A549 (cell line): ENCODE measurements around the gene CHST11. TPM values are rescaled to one million over a fixed set of nuclear protein-coding genes. Genes with fewer than 3 reads are reported as not detected.

Experiments used
- ATAC-seq, 2 experiments: fragments of 200-7000 bp in 1 of 2; fragments of >200 bp in 1 of 2; cut with Nextera tagmentation in 1 of 2; cut with Tn5 transposase in 1 of 2; 3 replicates each; pipeline versions ENCODE4 v1.8.0 to v1.9.1; 2018 to 2020; ENCODE audit warnings: mild to moderate bottlenecking in 1 of 2, moderate library complexity in 1 of 2
- CTCF ChIA-PET: fragments of 300-600 bp; sonication (Branson Sonifier 250); formaldehyde crosslinking; extraction: SDS; loops from one replicate; lab custom pipeline; 2021; ENCODE audit warnings: antibody characterized with exemption, inconsistent platforms; lab: Yijun Ruan, JAX
- POLR2A ChIA-PET: fragments of 350-600 bp; formaldehyde crosslinking; extraction: SDS; loops from one replicate; lab custom pipeline; 2021; ENCODE audit warnings: antibody characterized with exemption, inconsistent platforms; lab: Yijun Ruan, JAX
- DNase-seq, 2 experiments: peaks; one replicate each; pipeline versions ENCODE4 v3.0.0 to v3.0.0-alpha.2; 2011 to 2016; ENCODE audit warnings: low read depth in 1 of 2, low spot score in 1 of 2
- FAIRE-seq: peaks from 2 replicates; lab custom pipeline; 2011; peaks lifted over from hg19 to GRCh38; lab: Jason Lieb, UNC
- H3K27ac ChIP-seq, 2 experiments: fragments of >200 bp; sonication (Bioruptor Twin); formaldehyde crosslinking; 3 replicates each; pipeline ENCODE4 v1.5.1; 2016 to 2017
- H3K4me1 ChIP-seq: fragments of >200 bp; sonication (Bioruptor Twin); formaldehyde crosslinking; 3 replicates; pipeline ENCODE4 v1.6.1; 2016
- H3K4me2 ChIP-seq: fragments of >200 bp; sonication (Bioruptor Twin); formaldehyde crosslinking; 3 replicates; pipeline ENCODE4 v1.6.1; 2016
- H3K4me3 ChIP-seq: fragments of >200 bp; sonication (Bioruptor Twin); formaldehyde crosslinking; 3 replicates; pipeline ENCODE4 v1.5.1; 2016
- H3K9me3 ChIP-seq: fragments of >200 bp; sonication (Bioruptor Twin); formaldehyde crosslinking; 3 replicates; pipeline ENCODE4 v1.6.1; 2016
- BCL3 ChIP-seq: fragments of >200 bp; sonication (Bioruptor Twin); formaldehyde crosslinking; IDR thresholded peaks from 3 replicates; pipeline ENCODE4 v1.6.1; 2016
- CBX2 ChIP-seq: fragments of 200-600 bp; sonication (generic); IDR thresholded peaks from 2 replicates; pipeline ENCODE4 v1.6.1; 2016; ENCODE audit warnings: low read depth, mild to moderate bottlenecking, borderline replicate concordance
- CHD2 ChIP-seq: fragments of 150-350 bp; IDR thresholded peaks from 2 replicates; pipeline ENCODE4 v1.6.1; 2014; ENCODE audit warnings: low read length; ENCODE audit not compliant: partially characterized antibody
- CTCF ChIP-seq: fragments of >200 bp; sonication (Bioruptor Twin); formaldehyde crosslinking; IDR thresholded peaks from 3 replicates; pipeline ENCODE4 v1.5.1; 2016
- EHF ChIP-seq: fragments of 250-450 bp; sonication (Bioruptor Pico); IDR thresholded peaks from 2 replicates; pipeline ENCODE4 v1.5.0; 2020; ENCODE audit warnings: mild to moderate bottlenecking
- FOSB ChIP-seq: fragments of 250-450 bp; sonication (Bioruptor Pico); IDR thresholded peaks from 2 replicates; pipeline ENCODE4 v1.5.0; 2020; ENCODE audit warnings: mild to moderate bottlenecking, moderate library complexity
- FOSL2 ChIP-seq, 2 experiments: fragments of 450-650 bp in 1 of 2; fragments of >200 bp in 1 of 2; sonication (Bioruptor Twin) in 1 of 2; formaldehyde crosslinking; IDR thresholded peaks; 2 replicates each; pipeline versions ENCODE4 v1.5.0 to v1.6.1; 2016 to 2020; ENCODE audit warnings: mild to moderate bottlenecking in 1 of 2, moderate library complexity in 1 of 2
- FOXS1 ChIP-seq: fragments of 250-450 bp; sonication (Bioruptor Pico); IDR thresholded peaks from 2 replicates; pipeline ENCODE4 v1.5.0; 2020; ENCODE audit warnings: mild to moderate bottlenecking, moderate library complexity
- GATA3 ChIP-seq: IDR thresholded peaks from 2 replicates; pipeline ENCODE4 v1.6.1; 2012; ENCODE audit warnings: borderline replicate concordance
- HDAC2 ChIP-seq: fragments of 200-600 bp; sonication (generic); IDR thresholded peaks from 2 replicates; pipeline ENCODE4 v1.6.1; 2016
- HMGXB4 ChIP-seq: fragments of 250-450 bp; sonication (Bioruptor Pico); IDR thresholded peaks from 2 replicates; pipeline ENCODE4 v1.5.0; 2021; ENCODE audit warnings: mild to moderate bottlenecking, moderate library complexity, borderline replicate concordance
- HOXB13 ChIP-seq: fragments of 250-450 bp; sonication (Bioruptor Pico); IDR thresholded peaks from 2 replicates; pipeline ENCODE4 v1.5.0; 2020; ENCODE audit warnings: low read depth, mild to moderate bottlenecking, moderate library complexity
- JUN ChIP-seq, 2 experiments: fragments of >200 bp; sonication (Bioruptor Twin); formaldehyde crosslinking; IDR thresholded peaks; 2 replicates in 1 of 2; 3 replicates in 1 of 2; pipeline ENCODE4 v1.6.1; 2016 to 2017
- KDM1A ChIP-seq: fragments of 200-600 bp; sonication (generic); IDR thresholded peaks from 2 replicates; pipeline ENCODE4 v1.6.1; 2016; ENCODE audit warnings: low read depth, mild to moderate bottlenecking
- MAFK ChIP-seq: fragments of 450-650 bp; IDR thresholded peaks from 2 replicates; pipeline ENCODE4 v1.6.1; 2014; ENCODE audit not compliant: partially characterized antibody
- MAZ ChIP-seq: fragments of 150-350 bp; IDR thresholded peaks from 2 replicates; pipeline ENCODE4 v1.6.1; 2014; ENCODE audit warnings: antibody characterized with exemption, low read depth, low read length, borderline replicate concordance
- MYC ChIP-seq: IDR thresholded peaks from 2 replicates; pipeline ENCODE4 v1.6.1; 2012; ENCODE audit warnings: mild to moderate bottlenecking, inconsistent platforms, low read length, improper control_type of control experiment, borderline replicate concordance
- NR3C1 ChIP-seq: fragments of >200 bp; sonication (Bioruptor Twin); formaldehyde crosslinking; IDR thresholded peaks from 3 replicates; pipeline ENCODE4 v1.6.1; 2017
- PBX3 ChIP-seq: IDR thresholded peaks from 2 replicates; pipeline ENCODE4 v1.6.1; 2012
- POLR2A ChIP-seq: IDR thresholded peaks from 2 replicates; pipeline ENCODE4 v1.6.1; 2012; ENCODE audit warnings: mild to moderate bottlenecking, low read length
- RAD21 ChIP-seq, 2 experiments: fragments of >200 bp in 1 of 2; sonication (Bioruptor Twin) in 1 of 2; formaldehyde crosslinking in 1 of 2; IDR thresholded peaks in 1 of 2; conservative IDR thresholded peaks in 1 of 2; 2 replicates in 1 of 2; 3 replicates in 1 of 2; pipeline ENCODE4 v1.6.1; 2012 to 2018; ENCODE audit warnings: inconsistent platforms in 1 of 2
- RCOR1 ChIP-seq: fragments of 150-350 bp; IDR thresholded peaks from 2 replicates; pipeline ENCODE4 v1.6.1; 2014; ENCODE audit warnings: antibody characterized with exemption, low read length, low read depth
- REST ChIP-seq: fragments of 200-600 bp; sonication (generic); IDR thresholded peaks from 2 replicates; pipeline ENCODE4 v1.6.1; 2016; ENCODE audit warnings: antibody characterized with exemption, mild to moderate bottlenecking, moderate library complexity
- RNF2 ChIP-seq: fragments of 200-600 bp; sonication (generic); IDR thresholded peaks from 2 replicates; pipeline ENCODE4 v1.6.1; 2016; ENCODE audit warnings: low read depth, mild to moderate bottlenecking, antibody characterized with exemption, moderate library complexity, borderline replicate concordance
- SMC3 ChIP-seq: fragments of >200 bp; sonication (Bioruptor Twin); formaldehyde crosslinking; IDR thresholded peaks from 3 replicates; pipeline ENCODE4 v1.6.1; 2018; ENCODE audit warnings: inconsistent platforms
- SREBF2 ChIP-seq: fragments of 450-650 bp; IDR thresholded peaks from 2 replicates; pipeline ENCODE4 v1.6.1; 2014; ENCODE audit warnings: mild to moderate bottlenecking, moderate library complexity
- TFCP2L1 ChIP-seq: fragments of 250-450 bp; sonication (Bioruptor Pico); IDR thresholded peaks from 2 replicates; pipeline ENCODE4 v1.5.0; 2021; ENCODE audit warnings: mild to moderate bottlenecking
- TP53 ChIP-seq: fragments of 250-450 bp; sonication (Bioruptor Pico); IDR thresholded peaks from 2 replicates; pipeline ENCODE4 v1.5.0; 2021; ENCODE audit warnings: mild to moderate bottlenecking, moderate library complexity
- ZC3H11A ChIP-seq: fragments of 450-650 bp; IDR thresholded peaks from 2 replicates; pipeline ENCODE4 v1.6.1; 2014; ENCODE audit warnings: antibody characterized with exemption, mild to moderate bottlenecking
- ZSCAN20 ChIP-seq: fragments of 250-450 bp; sonication (Bioruptor Pico); IDR thresholded peaks from 2 replicates; pipeline ENCODE4 v1.8.0; 2022; ENCODE audit warnings: mild to moderate bottlenecking, moderate library complexity
- WGBS: methylation state at CpG from one replicate; pipeline ENCODE4 v1.1.6; 2017; ENCODE audit errors: missing lambda C conversion rate; 5-methylcytosine and 5-hydroxymethylcytosine counted together
- polyA plus RNA-seq, 4 experiments: library from polyadenylated mRNA; depleted of rRNA in 3 of 4; stranded (reverse); fragments of >200 nt; fragmentation: RNase III in 1 of 4; extraction: RNeasy Plus Mini Kit Qiagen cat#74134 plus additional on column Dnase treatment in 1 of 4; gene quantifications; 2 replicates in 3 of 4; 3 replicates in 1 of 4; pipeline ENCODE4 v1.2.3, GENCODE V29; 2011 to 2017

CHST11 gene
- polyA plus RNA-seq, 2 of the 4 experiments (the other 2 are of a cell fraction), result 19.2 to 21.8 TPM

GRCh38 chr12:104456950-104457745 lies 400 bp downstream of the CHST11 start:
- H3K4me1 ChIP-seq, result peaks cover 33% of the 10 kb centered on the region
- ATAC-seq, result peak; percentile 69 to 78
- DNase-seq, result peak; percentile 88 to 89
- CTCF ChIA-PET, result interaction anchor here (0.6 to 5.9 kb wide), 35 partner anchors 9 to 824 kb away, joined by 3 to 34 read pairs (median 4); no protein-coding TSS in a partner anchor
- peak overlapping the region; percentile 85 for H3K4me2 ChIP-seq
- POLR2A ChIA-PET, result interaction anchor here (0.6 to 1.5 kb wide), 8 partner anchors 11 to 283 kb away, joined by 3 to 8 read pairs (median 4); no protein-coding TSS in a partner anchor
- FAIRE-seq, result no peak
- peak overlapping the region; percentile 87 for H3K4me3 ChIP-seq
- peak overlapping the region; percentile 91 to 96 for H3K27ac ChIP-seq
- under 1% methylated on average over 26 of the region's 71 CpGs for WGBS
- no peaks in the 10 kb centered on the region for H3K9me3 ChIP-seq
- TF ChIP-seq CHD2 (no peak), CTCF (peak; percentile 72), NR3C1 (no peak), TP53 (CRISPR knock-in tag) (no peak), BCL3 (peak; percentile 48; the same call in 1 of the 3 replicates), EHF (CRISPR knock-in tag) (no peak), JUN (IDR thresholded peaks at IDR 0.05) (peak in 1 of 2 experiments; percentile 59; a peak in 1 of 5 replicates), SMC3 (peak; percentile 64), RNF2 (peak; percentile 73; the same call in 1 of the 2 replicates), PBX3 (no peak), MAZ (0 out of 2 replicates have a peak, but pooled peaks have one; percentile 8), FOXS1 (CRISPR knock-in tag) (no peak), MAFK (no peak), RCOR1 (no peak), REST (no peak), RAD21 (conservative IDR thresholded peaks at IDR 0.05 in 1 of 2, IDR thresholded peaks at IDR 0.05 in 1 of 2) (peak; percentile 64 to 68), TFCP2L1 (CRISPR knock-in tag) (no peak), FOSL2 (IDR thresholded peaks at IDR 0.05) (no peak), FOSL2 (CRISPR knock-in tag; IDR thresholded peaks at IDR 0.05) (no peak), HDAC2 (peak; percentile 94), CBX2 (no peak), KDM1A (no peak), HMGXB4 (CRISPR knock-in tag) (no peak), ZC3H11A (no peak), SREBF2 (no peak), ZSCAN20 (no peak), POLR2A (peak; percentile 62), GATA3 (no peak), MYC (no peak), HOXB13 (CRISPR knock-in tag) (no peak), FOSB (no peak)
